ENCODE measurements around the gene ILDR2.
"Not testable (repeated sequence)": the region's sequence is repeated elsewhere in the genome, so short reads cannot be mapped to it uniquely, and the experiment has no call there.

The ILDR2 gene

DNA sequence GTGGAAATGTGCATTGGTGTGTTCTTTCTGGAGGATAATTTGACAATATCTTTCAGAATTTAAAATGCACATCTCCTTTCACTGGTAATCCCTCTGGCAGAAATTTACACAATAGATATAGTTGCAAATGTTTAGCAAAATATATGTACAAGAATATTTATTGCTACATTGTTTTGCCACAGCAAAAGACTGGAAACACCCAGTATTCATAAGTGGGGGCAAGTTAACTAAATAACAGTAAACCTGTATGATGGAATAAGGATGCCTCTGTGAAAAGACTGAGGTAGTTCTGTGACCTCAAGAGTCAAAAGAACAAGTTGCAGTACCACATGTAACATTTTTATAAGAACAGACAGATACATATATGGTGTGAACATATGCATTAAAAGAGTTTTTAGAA is 85.6 kb downstream of the ILDR2 start:
- DNase-seq, result no peak
- TF ChIP-seq, protein P1, sequence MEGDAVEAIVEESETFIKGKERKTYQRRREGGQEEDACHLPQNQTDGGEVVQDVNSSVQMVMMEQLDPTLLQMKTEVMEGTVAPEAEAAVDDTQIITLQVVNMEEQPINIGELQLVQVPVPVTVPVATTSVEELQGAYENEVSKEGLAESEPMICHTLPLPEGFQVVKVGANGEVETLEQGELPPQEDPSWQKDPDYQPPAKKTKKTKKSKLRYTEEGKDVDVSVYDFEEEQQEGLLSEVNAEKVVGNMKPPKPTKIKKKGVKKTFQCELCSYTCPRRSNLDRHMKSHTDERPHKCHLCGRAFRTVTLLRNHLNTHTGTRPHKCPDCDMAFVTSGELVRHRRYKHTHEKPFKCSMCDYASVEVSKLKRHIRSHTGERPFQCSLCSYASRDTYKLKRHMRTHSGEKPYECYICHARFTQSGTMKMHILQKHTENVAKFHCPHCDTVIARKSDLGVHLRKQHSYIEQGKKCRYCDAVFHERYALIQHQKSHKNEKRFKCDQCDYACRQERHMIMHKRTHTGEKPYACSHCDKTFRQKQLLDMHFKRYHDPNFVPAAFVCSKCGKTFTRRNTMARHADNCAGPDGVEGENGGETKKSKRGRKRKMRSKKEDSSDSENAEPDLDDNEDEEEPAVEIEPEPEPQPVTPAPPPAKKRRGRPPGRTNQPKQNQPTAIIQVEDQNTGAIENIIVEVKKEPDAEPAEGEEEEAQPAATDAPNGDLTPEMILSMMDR (IDR thresholded peaks at IDR 0.05; ENCODE audit: low read depth, low read length), result no peak
- no peak overlapping the region for H3K4me3 ChIP-seq (ENCODE audit: low read depth, low read length)
- H3K27me3 ChIP-seq (ENCODE audit: insufficient read depth, low read depth, severe bottlenecking), result no peaks in the 10 kb centered on the region
- no peaks in the 10 kb centered on the region for H3K36me3 ChIP-seq
- H3K27ac ChIP-seq, result no peak overlapping the region
- no peaks in the 10 kb centered on the region for H3K9me3 ChIP-seq (ENCODE audit: severe bottlenecking)

- Histone ChIP-seq H3K36me3 (no peaks in the 10 kb centered on the region), H3K27me3 (ENCODE audit: insufficient read depth, low read depth, severe bottlenecking) (no peaks in the 10 kb centered on the region), H3K27ac (no peak overlapping the region), H3K4me3 (ENCODE audit: low read depth, low read length) (no peak overlapping the region), H3K9me3 (ENCODE audit: severe bottlenecking) (no peaks in the 10 kb centered on the region)
- no peak for DNase-seq
- TF ChIP-seq, protein P1 (IDR thresholded peaks at IDR 0.05; ENCODE audit: low read depth, low read length), result no peak
Measured at GRCh38 chr1:166888373-166889111, 86.8 kb downstream of the ILDR2 start.

- H3K27me3 ChIP-seq (ENCODE audit: insufficient read depth, low read depth, severe bottlenecking), result no peaks in the 10 kb centered on the region
- no peak for DNase-seq
- no peaks in the 10 kb centered on the region for H3K9me3 ChIP-seq (ENCODE audit: severe bottlenecking)
- TF ChIP-seq, protein P1 (IDR thresholded peaks at IDR 0.05; ENCODE audit: low read depth, low read length), result no peak
- H3K36me3 ChIP-seq, result no peaks in the 10 kb centered on the region
- no peak overlapping the region for H3K27ac ChIP-seq
- H3K4me3 ChIP-seq (ENCODE audit: low read depth, low read length), result no peak overlapping the region
Measured at GRCh38 chr1:166884971-166885370, 90.4 kb downstream of the ILDR2 start.

DNA sequence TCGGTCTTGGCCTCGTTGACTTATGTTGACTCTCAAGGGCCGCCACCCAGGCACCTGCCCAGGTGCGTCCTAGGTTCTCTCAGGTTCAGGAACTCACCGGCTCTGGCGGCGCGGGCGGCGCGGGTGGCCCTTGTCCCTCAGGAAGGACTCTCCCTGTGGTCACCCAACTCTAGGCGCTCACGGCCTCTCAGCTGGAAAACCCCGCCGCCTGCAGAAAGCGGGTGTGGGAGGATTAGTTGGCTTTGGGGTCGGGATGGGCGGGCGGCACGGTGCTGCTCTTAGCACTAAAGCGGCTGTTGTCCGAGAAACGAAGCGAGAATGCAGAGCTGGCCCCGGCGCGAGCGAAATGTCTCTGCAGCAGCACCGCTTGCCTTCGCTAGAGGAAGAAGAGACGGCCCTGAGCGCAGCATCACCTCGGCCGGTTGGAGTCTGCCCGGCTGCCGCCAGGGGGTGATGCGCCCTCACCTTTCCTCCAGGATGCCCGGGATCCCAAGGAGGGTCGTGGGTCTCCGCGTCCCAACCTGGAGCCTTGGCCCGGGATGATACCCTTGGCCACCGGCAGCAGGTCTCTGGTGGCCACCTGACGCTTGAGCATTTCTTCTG is 91.2 kb downstream of the ILDR2 start:
- TF ChIP-seq, protein P1 (IDR thresholded peaks at IDR 0.05; ENCODE audit: low read depth, low read length), result no peak
- DNase-seq, result no peak
- no peak overlapping the region for H3K4me3 ChIP-seq (ENCODE audit: low read depth, low read length)

DNA sequence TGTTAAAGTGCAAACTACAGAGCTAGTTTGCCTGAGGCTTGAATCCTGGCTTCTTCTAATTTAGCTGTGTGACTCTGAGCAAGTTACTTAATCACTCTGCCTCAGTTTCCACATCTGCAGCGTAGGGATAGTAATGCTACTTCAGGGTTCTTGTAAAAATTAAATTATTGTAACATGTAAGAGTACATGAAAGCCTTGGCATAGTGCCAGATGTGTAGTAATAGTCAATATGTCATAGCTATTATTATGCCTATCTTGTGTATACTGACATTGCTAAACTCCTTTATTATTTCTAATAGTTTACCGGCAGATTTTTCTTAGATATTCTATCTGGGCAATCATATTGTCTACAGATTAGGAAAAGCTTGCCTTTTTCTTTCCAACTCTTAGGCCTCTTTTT is 92.4 kb downstream of the ILDR2 start:
- Histone ChIP-seq H3K27me3 (ENCODE audit: insufficient read depth, low read depth, severe bottlenecking) (no peaks in the 10 kb centered on the region), H3K36me3 (no peaks in the 10 kb centered on the region), H3K4me3 (ENCODE audit: low read depth, low read length) (no peak overlapping the region), H3K9me3 (ENCODE audit: severe bottlenecking) (no peaks in the 10 kb centered on the region), H3K27ac (no peak overlapping the region)
- TF ChIP-seq, protein P1 (IDR thresholded peaks at IDR 0.05; ENCODE audit: low read depth, low read length), result no peak
- DNase-seq, result no peak

More for the DNA sequence above, 91.2 kb downstream of the ILDR2 start:
- Histone ChIP-seq H3K27ac (no peak overlapping the region), H3K27me3 (ENCODE audit: insufficient read depth, low read depth, severe bottlenecking) (no peaks in the 10 kb centered on the region), H3K9me3 (ENCODE audit: severe bottlenecking) (no peaks in the 10 kb centered on the region), H3K36me3 (no peaks in the 10 kb centered on the region)

- H3K36me3 ChIP-seq; H3K4me3 ChIP-seq (ENCODE audit: low read depth, low read length); DNase-seq; H3K27me3 ChIP-seq (ENCODE audit: insufficient read depth, low read depth, severe bottlenecking); H3K9me3 ChIP-seq (ENCODE audit: severe bottlenecking); H3K27ac ChIP-seq: not testable (repeated sequence)
Measured at GRCh38 chr1:166878173-166878917, 97.0 kb downstream of the ILDR2 start.
